ENCODE measurements around the gene AHCYL2. TPM values are rescaled to one million over a fixed set of nuclear protein-coding genes. Genes with fewer than 3 reads are reported as not detected.
"Not testable (repeated sequence)": the region's sequence is repeated elsewhere in the genome, so short reads cannot be mapped to it uniquely, and the experiment has no call there.

Gene AHCYL2
- total and polyA plus RNA-seq, 2 of the 8 experiments (the other 6 are each of a cell fraction or from before 2014, with no cell fraction given): 20.7 to 25.4 TPM

DNA sequence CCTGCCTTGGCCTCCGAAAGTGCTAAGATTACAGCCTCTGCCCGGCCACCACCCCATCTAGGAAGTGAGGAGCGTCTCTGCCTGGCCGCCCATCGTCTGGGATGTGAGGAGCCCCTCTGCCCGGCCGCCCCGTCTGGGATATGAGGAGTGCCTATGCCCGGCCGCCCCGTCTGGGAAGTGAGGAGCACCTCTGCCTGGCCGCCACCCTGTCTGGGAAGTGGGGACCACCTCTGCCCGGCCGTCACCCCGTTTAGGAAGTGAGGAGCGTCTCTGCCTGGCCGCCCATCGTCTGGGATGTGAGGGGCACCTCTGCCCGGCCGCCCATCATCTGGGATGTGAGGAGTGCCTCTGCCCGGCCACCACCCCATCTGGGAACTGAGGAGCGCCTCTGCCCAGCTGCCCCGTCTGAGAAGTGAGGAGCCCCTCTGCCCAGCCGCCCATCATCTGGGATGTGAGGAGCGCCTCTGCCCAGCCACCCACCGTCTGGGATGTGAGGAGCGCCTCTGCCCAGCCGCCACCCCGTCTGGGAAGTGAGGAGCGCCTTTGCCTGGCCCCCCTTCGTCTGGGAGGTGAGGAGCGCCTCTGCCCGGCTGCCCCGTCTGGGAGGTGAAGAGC lies 8.6 kb upstream of the AHCYL2 start:
- H3K4me2 ChIP-seq (ENCODE audit: insufficient read depth in 1 of 2, low read depth in 2 of 2, low read length in 2 of 2); H3K14ac ChIP-seq (ENCODE audit: insufficient read length); H3K56ac ChIP-seq (replicated peaks; ENCODE audit: insufficient read length, low read depth, low read length); H3K4ac ChIP-seq (replicated peaks; ENCODE audit: insufficient read length, low read depth, low read length); H2BK12ac ChIP-seq (ENCODE audit: low read depth, low read length); H4K20me1 ChIP-seq (replicated peaks in 1 of 2; ENCODE audit: control insufficient read depth in 1 of 2, insufficient read depth in 2 of 2, low read length in 2 of 2); H4K91ac ChIP-seq (replicated peaks; ENCODE audit: insufficient read length, low read length); H2BK120ac ChIP-seq (replicated peaks; ENCODE audit: low read depth, low read length); H2AFZ ChIP-seq (ENCODE audit: low read length); POLR2A ChIA-PET (ENCODE audit: partially characterized antibody); H3K27ac ChIP-seq (ENCODE audit: low read depth, low read length); H3K4me1 ChIP-seq (replicated peaks in 1 of 4; ENCODE audit: control insufficient read depth in 3 of 4, insufficient read depth in 4 of 4, low read length in 3 of 4); DNase-seq (ENCODE audit: low read depth in 1 of 2, low spot score in 2 of 2); H2AK5ac ChIP-seq (ENCODE audit: low read depth, low read length); H2BK15ac ChIP-seq (ENCODE audit: low read length); FAIRE-seq; H3K79me2 ChIP-seq (ENCODE audit: control insufficient read depth in 1 of 2, insufficient read depth in 2 of 2, low read length in 2 of 2); H2BK20ac ChIP-seq (ENCODE audit: low read length); H3K79me1 ChIP-seq (ENCODE audit: low read depth, low read length); H3K23ac ChIP-seq (ENCODE audit: insufficient read length); H4K8ac ChIP-seq (ENCODE audit: extremely low read depth, insufficient read depth, low read length); H2BK5ac ChIP-seq (ENCODE audit: low read depth, low read length); H3K23me2 ChIP-seq (ENCODE audit: low read depth, low read length); H3K27me3 ChIP-seq (replicated peaks in 1 of 4; ENCODE audit: control insufficient read depth in 3 of 4, extremely low read depth in 1 of 4, insufficient read depth in 3 of 4, low read length in 3 of 4); H4K5ac ChIP-seq (ENCODE audit: insufficient read length, low read depth, low read length); H3K4me3 ChIP-seq (ENCODE audit: extremely low read depth in 1 of 4, insufficient read depth in 2 of 4, low read depth in 3 of 4, low read length in 4 of 4); H3K9ac ChIP-seq (replicated peaks in 1 of 4; ENCODE audit: extremely low read depth in 1 of 4, low read depth in 3 of 4, low read length in 3 of 4); H3K18ac ChIP-seq (ENCODE audit: extremely low read depth, low read length): not testable (repeated sequence)
- Histone ChIP-seq H3K9me3 (ENCODE audit: insufficient read depth in 2 of 2, low read depth in 1 of 2, low read length in 1 of 2) (peaks cover 3 to 16% of the 10 kb centered on the region in 2 experiments; a peak in 2 of 4 replicates), H3K36me3 (ENCODE audit: control insufficient read depth in 2 of 4, insufficient read depth in 4 of 4, low read length in 3 of 4) (peaks cover 9 to 20% (median 14%) of the 10 kb centered on the region in 4 experiments)
- 97% methylated on average over 30 of the region's 34 CpGs; no CpG with 5 or more reads in 1 of the 2 experiments for WGBS, 2 experiments (ENCODE audit: extremely low coverage in 1 of 2, insufficient coverage in 1 of 2, insufficient read length in 1 of 2, insufficient replicate concordance in 2 of 2, low coverage in 1 of 2, low lambda C conversion rate in 2 of 2, missing lambda C conversion rate in 1 of 2)
- CTCF ChIA-PET (ENCODE audit: partially characterized antibody): interaction anchor here (0.7 to 10.6 kb wide), 3 partner anchors 23 to 66 kb away, joined by 3 to 258 read pairs (median 4); no protein-coding TSS in a partner anchor
